ENCODE data around the gene ZNF827. TPM values are rescaled to one million over a fixed set of nuclear protein-coding genes. Genes with fewer than 3 reads are reported as not detected.

The ZNF827 gene
- total RNA-seq, 4 donors from 2014 or later = 7.2 to 16.1 (median 10.9) TPM

- Histone ChIP-seq H3K27me3 (no peaks in the 10 kb centered on the region), H3K27ac (no peak overlapping the region), H3K36me3 (no peaks in the 10 kb centered on the region), H3K4me1 (no peaks in the 10 kb centered on the region), H3K4me3 (no peak overlapping the region), H3K9me3 (no peaks in the 10 kb centered on the region)
- ATAC-seq = no peak
- in situ Hi-C loops (cut with MboI; ENCODE audit: low sequenced_read_pairs in 4 of 4) = no loop called here
- no peak for DNase-seq
- no peak for TF ChIP-seq POLR2A (IDR thresholded peaks at IDR 0.05)
- TF ChIP-seq, protein P1, sequence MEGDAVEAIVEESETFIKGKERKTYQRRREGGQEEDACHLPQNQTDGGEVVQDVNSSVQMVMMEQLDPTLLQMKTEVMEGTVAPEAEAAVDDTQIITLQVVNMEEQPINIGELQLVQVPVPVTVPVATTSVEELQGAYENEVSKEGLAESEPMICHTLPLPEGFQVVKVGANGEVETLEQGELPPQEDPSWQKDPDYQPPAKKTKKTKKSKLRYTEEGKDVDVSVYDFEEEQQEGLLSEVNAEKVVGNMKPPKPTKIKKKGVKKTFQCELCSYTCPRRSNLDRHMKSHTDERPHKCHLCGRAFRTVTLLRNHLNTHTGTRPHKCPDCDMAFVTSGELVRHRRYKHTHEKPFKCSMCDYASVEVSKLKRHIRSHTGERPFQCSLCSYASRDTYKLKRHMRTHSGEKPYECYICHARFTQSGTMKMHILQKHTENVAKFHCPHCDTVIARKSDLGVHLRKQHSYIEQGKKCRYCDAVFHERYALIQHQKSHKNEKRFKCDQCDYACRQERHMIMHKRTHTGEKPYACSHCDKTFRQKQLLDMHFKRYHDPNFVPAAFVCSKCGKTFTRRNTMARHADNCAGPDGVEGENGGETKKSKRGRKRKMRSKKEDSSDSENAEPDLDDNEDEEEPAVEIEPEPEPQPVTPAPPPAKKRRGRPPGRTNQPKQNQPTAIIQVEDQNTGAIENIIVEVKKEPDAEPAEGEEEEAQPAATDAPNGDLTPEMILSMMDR (IDR thresholded peaks at IDR 0.05 in 4 of 5, conservative IDR thresholded peaks at IDR 0.05 in 1 of 5) = no peak
- intact Hi-C loops (cut with DNase I; ENCODE audit: low total_unique reads) = no loop called here
Measured at GRCh38 chr4:145976680-145977079, 38.1 kb upstream of the ZNF827 start.

DNA sequence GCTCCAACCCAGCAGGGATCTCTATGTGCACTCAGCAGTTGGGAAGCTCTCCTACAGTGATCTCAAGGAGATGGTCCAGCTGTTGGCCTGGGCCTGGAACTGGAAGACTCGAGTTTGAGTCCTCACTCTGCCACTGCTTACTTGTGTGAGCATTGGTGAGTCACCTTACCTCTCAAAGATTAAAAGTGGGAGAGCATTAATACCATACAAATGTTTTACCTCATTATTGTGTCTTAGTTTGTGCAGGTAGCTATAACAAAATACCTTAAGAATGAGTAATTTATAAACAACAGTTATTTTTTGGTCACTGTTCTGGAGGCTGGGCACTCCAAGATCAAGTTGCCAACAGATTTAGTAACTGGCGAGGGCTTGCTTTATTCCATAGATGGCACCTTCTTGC, 21.4 kb upstream of the ZNF827 start:
- Histone ChIP-seq H3K27me3 (no peaks in the 10 kb centered on the region), H3K27ac (no peak overlapping the region), H3K9me3 (no peaks in the 10 kb centered on the region), H3K4me1 (no peaks in the 10 kb centered on the region), H3K36me3 (no peaks in the 10 kb centered on the region), H3K4me3 (no peak overlapping the region)
- TF ChIP-seq, protein P1 (IDR thresholded peaks at IDR 0.05 in 4 of 5, conservative IDR thresholded peaks at IDR 0.05 in 1 of 5) = no peak
- no peak for TF ChIP-seq POLR2A (IDR thresholded peaks at IDR 0.05)
- in situ Hi-C loops (cut with MboI; ENCODE audit: low sequenced_read_pairs in 4 of 4) (no loop called here), intact Hi-C loops (cut with DNase I; ENCODE audit: low total_unique reads) (no loop called here)
- ATAC-seq (no peak), DNase-seq (no peak)

DNA sequence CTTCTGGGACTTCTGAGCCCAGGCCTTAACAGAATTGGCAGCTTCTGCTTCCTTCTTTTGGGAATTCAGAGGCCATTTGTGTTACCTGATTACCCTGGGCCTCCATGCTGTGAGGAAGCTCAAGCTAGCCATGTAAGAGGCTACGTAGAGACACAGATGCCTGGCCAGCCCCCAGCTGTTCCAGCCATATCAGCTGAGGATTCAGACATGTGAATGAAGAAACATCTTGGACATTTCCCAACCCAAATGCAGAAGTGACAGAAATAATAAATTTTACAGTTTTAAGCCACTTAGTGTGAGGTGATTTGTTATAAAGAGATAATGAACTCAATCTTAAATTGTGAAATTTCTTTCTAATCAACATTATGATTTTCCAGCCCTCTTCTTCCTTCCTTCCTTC, 18.7 kb upstream of the ZNF827 start:
- Histone ChIP-seq H3K4me1 (no peaks in the 10 kb centered on the region), H3K27me3 (no peaks in the 10 kb centered on the region), H3K27ac (no peak overlapping the region), H3K36me3 (no peaks in the 10 kb centered on the region), H3K4me3 (no peak overlapping the region), H3K9me3 (no peaks in the 10 kb centered on the region)
- no peak for TF ChIP-seq POLR2A (IDR thresholded peaks at IDR 0.05)
- TF ChIP-seq, protein P1 (IDR thresholded peaks at IDR 0.05 in 4 of 5, conservative IDR thresholded peaks at IDR 0.05 in 1 of 5) = no peak
- no peak for DNase-seq
- intact Hi-C loops (cut with DNase I; ENCODE audit: low total_unique reads) (no loop called here), in situ Hi-C loops (cut with MboI; ENCODE audit: low sequenced_read_pairs in 4 of 4) (no loop called here)
- ATAC-seq = no peak

GRCh38 chr4:145956288-145956890, 17.8 kb upstream of the ZNF827 start:
- H3K36me3 ChIP-seq = no peaks in the 10 kb centered on the region
- H3K4me3 ChIP-seq = no peak overlapping the region
- intact Hi-C loops (cut with DNase I; ENCODE audit: low total_unique reads) (no loop called here), in situ Hi-C loops (cut with MboI; ENCODE audit: low sequenced_read_pairs in 4 of 4) (no loop called here)
- H3K27ac ChIP-seq = no peak overlapping the region
- TF ChIP-seq POLR2A (IDR thresholded peaks at IDR 0.05) = no peak
- TF ChIP-seq, protein P1 (IDR thresholded peaks at IDR 0.05 in 4 of 5, conservative IDR thresholded peaks at IDR 0.05 in 1 of 5) = peak; percentile 37 to 64 (median 49)
- ATAC-seq = no peak
- H3K4me1 ChIP-seq = no peaks in the 10 kb centered on the region
- no peaks in the 10 kb centered on the region for H3K27me3 ChIP-seq
- DNase-seq = no peak
- H3K9me3 ChIP-seq = no peaks in the 10 kb centered on the region

DNA sequence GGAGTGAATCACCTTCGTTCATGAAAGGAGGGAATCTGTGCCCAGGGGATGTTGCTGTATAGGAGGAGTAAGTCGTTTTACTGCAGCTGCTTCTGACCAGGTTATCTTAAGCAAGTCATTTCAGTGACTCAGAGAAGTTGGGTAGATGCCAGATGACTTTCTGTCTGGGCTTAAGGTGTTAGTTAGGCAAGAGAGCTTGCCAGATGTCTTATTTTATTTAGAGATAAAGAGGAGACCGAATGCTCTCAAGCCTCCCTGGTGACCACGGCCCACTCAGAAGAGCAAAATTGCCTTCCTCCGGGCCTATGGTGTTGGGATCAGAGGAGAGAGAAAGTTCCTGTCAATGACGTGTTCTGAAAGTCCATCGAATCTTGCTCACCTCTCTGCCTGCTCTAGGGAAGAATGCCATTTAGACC, 16.3 kb upstream of the ZNF827 start:
- intact Hi-C loops (cut with DNase I; ENCODE audit: low total_unique reads) (no loop called here), in situ Hi-C loops (cut with MboI; ENCODE audit: low sequenced_read_pairs in 4 of 4) (no loop called here)
- TF ChIP-seq, protein P1 (IDR thresholded peaks at IDR 0.05 in 4 of 5, conservative IDR thresholded peaks at IDR 0.05 in 1 of 5) = no peak
- TF ChIP-seq POLR2A (IDR thresholded peaks at IDR 0.05) = no peak
- Histone ChIP-seq H3K27me3 (no peaks in the 10 kb centered on the region), H3K9me3 (no peaks in the 10 kb centered on the region), H3K27ac (no peak overlapping the region), H3K4me1 (no peaks in the 10 kb centered on the region), H3K36me3 (no peaks in the 10 kb centered on the region), H3K4me3 (no peak overlapping the region)
- no peak for DNase-seq
- peak; percentile 30 to 79 for ATAC-seq

All from gastrocnemius medialis (tissue), 4 donors.